ENCODE results near the gene PADI1.

GRCh38 chr1:17251246-17251645, 46.3 kb downstream of the PADI1 start:
- TF ChIP-seq CTCF (IDR thresholded peaks at IDR 0.05; ENCODE audit: low read depth, low read length) (no peak), MYC (IDR thresholded peaks at IDR 0.05; ENCODE audit: low read depth, low read length) (no peak)
